ENCODE results near the gene MYEOV. TPM values are rescaled to one million over a fixed set of nuclear protein-coding genes. Genes with fewer than 3 reads are reported as not detected.

The MYEOV gene
- polyA plus RNA-seq, 2 donors = 18.3 to 32.2 TPM

GRCh38 chr11:69299023-69299461, 5.1 kb downstream of the MYEOV start:
- peaks cover 11 to 52% of the 10 kb centered on the region in 2 donors for H3K4me1 ChIP-seq (ENCODE audit: control insufficient read depth in 2 of 2, insufficient read depth in 2 of 2, low read length in 1 of 2)
- peak overlapping the region; percentile 91 to 95 for H3K27ac ChIP-seq (ENCODE audit: low read depth in 2 of 2, low read length in 1 of 2)
- peak overlapping the region; percentile 7 to 9 for H3K4me3 ChIP-seq (ENCODE audit: low read depth in 1 of 2, low read length in 2 of 2)
- H3K9me3 ChIP-seq (ENCODE audit: control insufficient read depth in 2 of 2, insufficient read depth in 1 of 2, low read depth in 1 of 2, low read length in 1 of 2) = no peaks in the 10 kb centered on the region
- no peaks in the 10 kb centered on the region for H3K27me3 ChIP-seq (ENCODE audit: control insufficient read depth in 1 of 2, insufficient read depth in 2 of 2, low read length in 2 of 2)
- WGBS, 2 donors = 86 to 87% methylated on average over 11 of the region's 11 CpGs
- H3K36me3 ChIP-seq (ENCODE audit: control insufficient read depth in 2 of 2, insufficient read depth in 2 of 2, low read length in 1 of 2) = peaks cover 0 to 3% of the 10 kb centered on the region in 2 donors

GRCh38 chr11:69299572-69299971, 5.6 kb downstream of the MYEOV start:
- Histone ChIP-seq H3K36me3 (ENCODE audit: control insufficient read depth in 2 of 2, insufficient read depth in 2 of 2, low read length in 1 of 2) (peaks cover 0 to 3% of the 10 kb centered on the region in 2 donors), H3K27me3 (ENCODE audit: control insufficient read depth in 1 of 2, insufficient read depth in 2 of 2, low read length in 2 of 2) (no peaks in the 10 kb centered on the region), H3K4me3 (ENCODE audit: low read depth in 1 of 2, low read length in 2 of 2) (peak overlapping the region; percentile 7 to 9), H3K9me3 (ENCODE audit: control insufficient read depth in 2 of 2, insufficient read depth in 1 of 2, low read depth in 1 of 2, low read length in 1 of 2) (no peaks in the 10 kb centered on the region), H3K4me1 (ENCODE audit: control insufficient read depth in 2 of 2, insufficient read depth in 2 of 2, low read length in 1 of 2) (peaks cover 11 to 52% of the 10 kb centered on the region in 2 donors), H3K27ac (ENCODE audit: low read depth in 2 of 2, low read length in 1 of 2) (peak overlapping the region; percentile 91 to 95)
- 79 to 92% methylated on average over 4 to 8 of the region's 8 CpGs for WGBS, 2 donors

- H3K27me3 ChIP-seq (ENCODE audit: control insufficient read depth in 1 of 2, insufficient read depth in 2 of 2, low read length in 2 of 2) = no peaks in the 10 kb centered on the region
- H3K27ac ChIP-seq (ENCODE audit: low read depth in 2 of 2, low read length in 1 of 2) = peak overlapping the region; percentile 51 to 86
- H3K4me3 ChIP-seq (ENCODE audit: low read depth in 1 of 2, low read length in 2 of 2) = no peak overlapping the region
- H3K36me3 ChIP-seq (ENCODE audit: control insufficient read depth in 2 of 2, insufficient read depth in 2 of 2, low read length in 1 of 2) = peaks cover 0 to 3% of the 10 kb centered on the region in 2 donors
- 79 to 82% methylated on average over 11 of the region's 11 CpGs for WGBS, 2 donors
- H3K9me3 ChIP-seq (ENCODE audit: control insufficient read depth in 2 of 2, insufficient read depth in 1 of 2, low read depth in 1 of 2, low read length in 1 of 2) = no peaks in the 10 kb centered on the region
- H3K4me1 ChIP-seq (ENCODE audit: control insufficient read depth in 2 of 2, insufficient read depth in 2 of 2, low read length in 1 of 2) = peaks cover 11 to 48% of the 10 kb centered on the region in 2 donors
These were observed 6.4 kb downstream of the MYEOV start for GRCh38 chr11:69300120-69301060.

- Histone ChIP-seq H3K4me3 (ENCODE audit: low read depth in 1 of 2, low read length in 2 of 2) (no peak overlapping the region), H3K4me1 (ENCODE audit: control insufficient read depth in 2 of 2, insufficient read depth in 2 of 2, low read length in 1 of 2) (peaks cover 11 to 47% of the 10 kb centered on the region in 2 donors), H3K36me3 (ENCODE audit: control insufficient read depth in 2 of 2, insufficient read depth in 2 of 2, low read length in 1 of 2) (peaks cover 0 to 3% of the 10 kb centered on the region in 2 donors), H3K27me3 (ENCODE audit: control insufficient read depth in 1 of 2, insufficient read depth in 2 of 2, low read length in 2 of 2) (no peaks in the 10 kb centered on the region), H3K27ac (ENCODE audit: low read depth in 2 of 2, low read length in 1 of 2) (peak overlapping the region in 1 of 2 donors; percentile 63), H3K9me3 (ENCODE audit: control insufficient read depth in 2 of 2, insufficient read depth in 1 of 2, low read depth in 1 of 2, low read length in 1 of 2) (no peaks in the 10 kb centered on the region)
- 96% methylated on average over 11 of the region's 11 CpGs for WGBS, 2 donors
These were observed 7.1 kb downstream of the MYEOV start for GRCh38 chr11:69301081-69301454.

GRCh38 chr11:69301455-69302401, 7.8 kb downstream of the MYEOV start:
- no peak overlapping the region for H3K4me3 ChIP-seq (ENCODE audit: low read depth in 1 of 2, low read length in 2 of 2)
- peak overlapping the region; percentile 14 to 63 for H3K27ac ChIP-seq (ENCODE audit: low read depth in 2 of 2, low read length in 1 of 2)
- WGBS, 2 donors = 69 to 77% methylated on average over 13 of the region's 13 CpGs
- no peaks in the 10 kb centered on the region for H3K9me3 ChIP-seq (ENCODE audit: control insufficient read depth in 2 of 2, insufficient read depth in 1 of 2, low read depth in 1 of 2, low read length in 1 of 2)
- H3K36me3 ChIP-seq (ENCODE audit: control insufficient read depth in 2 of 2, insufficient read depth in 2 of 2, low read length in 1 of 2) = peaks cover 0 to 3% of the 10 kb centered on the region in 2 donors
- H3K4me1 ChIP-seq (ENCODE audit: control insufficient read depth in 2 of 2, insufficient read depth in 2 of 2, low read length in 1 of 2) = peaks cover 11 to 43% of the 10 kb centered on the region in 2 donors
- no peaks in the 10 kb centered on the region for H3K27me3 ChIP-seq (ENCODE audit: control insufficient read depth in 1 of 2, insufficient read depth in 2 of 2, low read length in 2 of 2)

- Histone ChIP-seq H3K9me3 (ENCODE audit: control insufficient read depth in 2 of 2, insufficient read depth in 1 of 2, low read depth in 1 of 2, low read length in 1 of 2) (no peaks in the 10 kb centered on the region), H3K27me3 (ENCODE audit: control insufficient read depth in 1 of 2, insufficient read depth in 2 of 2, low read length in 2 of 2) (no peaks in the 10 kb centered on the region), H3K4me3 (ENCODE audit: low read depth in 1 of 2, low read length in 2 of 2) (no peak overlapping the region), H3K27ac (ENCODE audit: low read depth in 2 of 2, low read length in 1 of 2) (peak overlapping the region; percentile 14 to 44), H3K4me1 (ENCODE audit: control insufficient read depth in 2 of 2, insufficient read depth in 2 of 2, low read length in 1 of 2) (peaks cover 11 to 40% of the 10 kb centered on the region in 2 donors), H3K36me3 (ENCODE audit: control insufficient read depth in 2 of 2, insufficient read depth in 2 of 2, low read length in 1 of 2) (peaks cover 0 to 3% of the 10 kb centered on the region in 2 donors)
- WGBS, 2 donors = 91 to 95% methylated on average over 8 of the region's 8 CpGs
These were observed 8.6 kb downstream of the MYEOV start for GRCh38 chr11:69302447-69303020.

GRCh38 chr11:69303427-69303826, 9.5 kb downstream of the MYEOV start:
- no peaks in the 10 kb centered on the region for H3K27me3 ChIP-seq (ENCODE audit: control insufficient read depth in 1 of 2, insufficient read depth in 2 of 2, low read length in 2 of 2)
- peaks cover 0 to 3% of the 10 kb centered on the region in 2 donors for H3K36me3 ChIP-seq (ENCODE audit: control insufficient read depth in 2 of 2, insufficient read depth in 2 of 2, low read length in 1 of 2)
- H3K27ac ChIP-seq (ENCODE audit: low read depth in 2 of 2, low read length in 1 of 2) = no peak overlapping the region
- H3K4me3 ChIP-seq (ENCODE audit: low read depth in 1 of 2, low read length in 2 of 2) = no peak overlapping the region
- H3K4me1 ChIP-seq (ENCODE audit: control insufficient read depth in 2 of 2, insufficient read depth in 2 of 2, low read length in 1 of 2) = peaks cover 7 to 33% of the 10 kb centered on the region in 2 donors
- no peaks in the 10 kb centered on the region for H3K9me3 ChIP-seq (ENCODE audit: control insufficient read depth in 2 of 2, insufficient read depth in 1 of 2, low read depth in 1 of 2, low read length in 1 of 2)
- WGBS, 2 donors = 93 to 96% methylated on average over 18 of the region's 18 CpGs

GRCh38 chr11:69304258-69304657, 10.3 kb downstream of the MYEOV start:
- Histone ChIP-seq H3K9me3 (ENCODE audit: control insufficient read depth in 2 of 2, insufficient read depth in 1 of 2, low read depth in 1 of 2, low read length in 1 of 2) (no peaks in the 10 kb centered on the region), H3K4me1 (ENCODE audit: control insufficient read depth in 2 of 2, insufficient read depth in 2 of 2, low read length in 1 of 2) (peaks cover 2 to 26% of the 10 kb centered on the region in 2 donors), H3K27ac (ENCODE audit: low read depth in 2 of 2, low read length in 1 of 2) (no peak overlapping the region), H3K27me3 (ENCODE audit: control insufficient read depth in 1 of 2, insufficient read depth in 2 of 2, low read length in 2 of 2) (no peaks in the 10 kb centered on the region), H3K36me3 (ENCODE audit: control insufficient read depth in 2 of 2, insufficient read depth in 2 of 2, low read length in 1 of 2) (peaks cover 0 to 3% of the 10 kb centered on the region in 2 donors), H3K4me3 (ENCODE audit: low read depth in 1 of 2, low read length in 2 of 2) (no peak overlapping the region)
- 79 to 96% methylated on average over 1 of the region's 1 CpG for WGBS, 2 donors

GRCh38 chr11:69304686-69305085, 10.7 kb downstream of the MYEOV start:
- 51 to 60% methylated on average over 6 of the region's 6 CpGs for WGBS, 2 donors
- Histone ChIP-seq H3K27me3 (ENCODE audit: control insufficient read depth in 1 of 2, insufficient read depth in 2 of 2, low read length in 2 of 2) (no peaks in the 10 kb centered on the region), H3K9me3 (ENCODE audit: control insufficient read depth in 2 of 2, insufficient read depth in 1 of 2, low read depth in 1 of 2, low read length in 1 of 2) (no peaks in the 10 kb centered on the region), H3K27ac (ENCODE audit: low read depth in 2 of 2, low read length in 1 of 2) (no peak overlapping the region), H3K36me3 (ENCODE audit: control insufficient read depth in 2 of 2, insufficient read depth in 2 of 2, low read length in 1 of 2) (no peaks in the 10 kb centered on the region), H3K4me1 (ENCODE audit: control insufficient read depth in 2 of 2, insufficient read depth in 2 of 2, low read length in 1 of 2) (peaks cover 2 to 22% of the 10 kb centered on the region in 2 donors), H3K4me3 (ENCODE audit: low read depth in 1 of 2, low read length in 2 of 2) (no peak overlapping the region)

Measured in esophagus (tissue), 2 donors.